Stimulated activated CD8-positive, alpha-beta memory T cell treated with anti-CD3 and anti-CD28 coated beads, Interleukin-15, amount 100 ng/mL, for 4 hours (primary cell): Measurements from ENCODE around the gene WDR33.
"Not testable (repeated sequence)": the region's sequence is repeated elsewhere in the genome, so short reads cannot be mapped to it uniquely, and the experiment has no call there.

ENCODE experiments used
- DNase-seq, 2 donors: peaks; one replicate each; pipeline ENCODE4 v3.0.0-alpha.2; 2020; ENCODE audit warnings: low read depth in 2 of 2

WDR33 gene

GRCh38 chr2:127763776-127764175 lies 47.2 kb downstream of the WDR33 start:
- no peak for DNase-seq

DNA sequence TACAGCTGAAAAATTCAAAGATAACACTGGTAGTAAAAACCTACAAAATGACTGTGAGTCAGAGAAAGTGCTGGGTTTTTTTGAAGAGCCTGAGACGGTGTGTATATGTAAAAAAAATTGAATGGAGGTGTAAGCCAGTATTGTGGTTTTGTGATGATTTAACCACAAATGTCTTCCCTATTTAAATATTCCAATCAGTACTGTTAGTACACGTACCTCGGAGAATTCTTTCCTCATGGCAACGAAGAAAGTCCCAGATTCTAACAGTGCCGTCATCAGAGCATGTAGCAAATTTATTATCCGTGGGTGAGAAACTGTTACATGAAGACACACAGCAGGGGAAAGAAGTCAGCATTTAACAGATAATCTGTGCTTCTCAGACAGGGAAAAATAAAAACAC lies 48.1 kb downstream of the WDR33 start:
- DNase-seq = no peak

DNA sequence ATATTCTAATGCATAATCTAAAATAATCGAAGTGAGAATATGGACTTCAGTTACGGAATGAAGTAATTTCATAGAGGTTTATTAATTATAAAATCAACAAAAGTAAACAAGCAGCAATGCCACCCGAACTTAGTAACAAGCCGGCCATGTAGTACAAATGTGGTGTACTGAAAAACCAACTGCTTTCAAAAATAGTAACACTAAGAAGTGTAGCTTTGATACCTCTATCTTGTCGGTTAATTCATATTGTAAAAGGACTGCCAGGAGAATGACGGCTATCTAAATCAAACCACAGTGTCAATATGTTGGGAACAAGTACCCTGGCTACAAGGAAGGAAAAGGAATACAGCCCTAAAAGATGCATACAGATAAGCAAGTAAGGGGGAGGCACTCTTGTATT lies 48.5 kb downstream of the WDR33 start:
- no peak for DNase-seq

GRCh38 chr2:127759931-127760330 lies 51.0 kb downstream of the WDR33 start:
- DNase-seq = no peak

DNA sequence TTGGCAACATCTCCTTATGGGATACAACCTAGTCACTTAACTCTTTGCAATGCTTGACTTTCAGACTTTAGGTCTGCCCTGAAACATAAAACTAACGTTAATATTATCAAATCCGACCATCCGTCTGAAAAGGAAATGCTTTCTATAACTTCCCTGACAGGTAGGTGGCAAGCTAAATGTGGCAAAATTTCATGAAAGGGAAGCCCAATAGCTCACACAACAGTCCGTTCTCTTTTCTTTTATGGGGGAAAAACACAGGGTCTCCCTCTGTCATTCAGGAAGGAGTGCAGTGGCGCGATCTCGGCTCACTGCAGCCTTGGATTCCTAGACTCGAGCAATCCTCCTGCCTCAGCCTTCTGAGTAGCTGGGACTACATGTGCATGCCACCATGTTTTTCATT lies 56.8 kb downstream of the WDR33 start:
- DNase-seq = no peak

GRCh38 chr2:127753374-127753773 lies 57.6 kb downstream of the WDR33 start:
- no peak for DNase-seq

GRCh38 chr2:127749537-127749936 lies 61.4 kb downstream of the WDR33 start:
- DNase-seq = not testable (repeated sequence)

DNA sequence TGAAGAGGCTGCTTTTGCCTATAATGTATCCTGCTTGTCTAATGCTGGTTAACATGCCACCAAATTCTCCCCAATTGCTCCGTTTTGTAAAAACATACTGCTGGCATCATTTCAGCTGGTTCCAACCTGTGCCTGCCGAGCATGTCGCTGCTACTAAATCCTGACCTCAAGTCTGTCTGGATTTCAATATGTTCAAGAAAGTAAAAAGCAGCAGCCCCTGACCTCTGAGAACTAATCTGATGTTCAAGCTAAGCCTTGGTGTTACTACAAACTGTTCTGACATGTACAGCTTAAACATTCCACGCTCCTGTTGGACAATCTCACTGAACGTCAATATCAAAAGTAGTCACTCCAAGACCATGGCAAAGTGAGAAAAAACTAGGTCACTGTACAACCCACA lies 63.4 kb downstream of the WDR33 start:
- no peak for DNase-seq

DNA sequence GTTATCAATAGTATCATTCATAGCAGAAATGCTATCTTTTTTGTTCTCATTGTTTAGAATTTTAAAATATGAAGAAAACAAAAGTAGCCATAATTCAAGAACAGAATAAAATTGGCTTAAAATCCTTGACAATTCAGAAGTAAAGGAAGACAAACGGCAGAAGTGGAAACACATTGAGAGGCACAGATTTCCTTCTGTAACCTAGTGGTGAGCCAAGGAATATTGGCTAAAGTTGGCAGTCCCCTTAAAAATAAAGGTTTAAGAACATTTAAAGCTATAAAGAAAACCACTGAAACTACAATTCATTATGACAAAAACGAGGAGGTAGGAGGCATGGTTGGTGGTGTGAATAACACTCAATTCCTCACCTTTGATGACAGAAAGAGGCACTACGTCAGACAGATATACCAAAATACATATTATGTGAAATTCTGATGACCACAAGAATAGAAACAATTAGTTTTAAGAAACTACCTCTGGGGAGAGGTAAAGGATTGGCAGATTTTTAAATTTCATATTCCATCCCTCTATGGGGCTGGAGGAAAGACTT lies 67.4 kb downstream of the WDR33 start:
- no peak for DNase-seq

DNA sequence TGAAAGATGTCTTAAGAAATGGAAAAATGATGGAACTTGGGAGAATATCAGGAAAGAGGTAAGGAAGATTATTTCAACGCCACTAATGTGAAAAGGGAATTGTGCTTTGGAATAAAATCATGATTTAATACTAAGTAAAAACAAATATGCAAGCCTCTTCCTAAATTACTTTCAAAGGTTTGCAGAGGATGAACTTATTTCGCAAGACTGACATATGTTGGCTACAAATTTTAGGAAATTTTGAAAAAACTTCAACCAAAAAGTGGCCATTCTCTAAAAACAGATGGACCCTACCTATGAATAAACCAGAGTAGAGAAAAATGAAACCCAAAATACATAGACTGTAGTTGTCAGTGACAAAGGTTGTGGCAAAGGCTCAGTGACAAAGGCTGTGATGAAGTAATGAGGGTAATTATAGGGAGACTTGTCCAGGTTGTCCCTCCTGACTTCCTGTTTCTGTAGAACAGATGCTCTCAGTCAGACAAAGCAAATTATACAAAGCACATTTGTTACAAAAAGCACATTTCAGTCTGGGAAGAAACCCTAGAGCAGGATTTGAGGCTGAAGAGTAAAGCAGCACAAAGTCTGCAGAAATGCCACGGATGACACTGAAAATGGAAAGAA lies 70.2 kb downstream of the WDR33 start:
- DNase-seq = no peak

- no peak for DNase-seq
Measured at GRCh38 chr2:127739800-127740199, 71.2 kb downstream of the WDR33 start.

DNA sequence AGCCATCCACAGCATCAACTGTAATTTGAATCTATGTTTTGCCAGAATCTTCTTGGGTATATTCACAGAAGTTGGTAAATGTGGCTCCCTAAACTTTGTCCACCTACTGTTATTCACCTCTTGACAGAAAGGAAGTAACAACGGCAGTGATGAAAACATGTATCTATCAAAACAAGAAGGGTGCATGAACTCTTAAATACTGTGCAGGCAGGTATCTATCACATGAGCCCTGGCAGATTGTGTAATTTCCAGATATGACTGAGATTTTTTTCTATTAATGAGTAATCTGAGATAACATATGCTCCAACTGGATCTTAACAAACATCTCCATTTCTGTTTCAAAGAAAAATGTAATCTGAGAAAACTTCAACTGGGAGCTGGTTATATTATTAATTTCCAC lies 73.1 kb downstream of the WDR33 start:
- DNase-seq = no peak

- DNase-seq = no peak
Measured at GRCh38 chr2:127735537-127736399, 75.2 kb downstream of the WDR33 start.

DNA sequence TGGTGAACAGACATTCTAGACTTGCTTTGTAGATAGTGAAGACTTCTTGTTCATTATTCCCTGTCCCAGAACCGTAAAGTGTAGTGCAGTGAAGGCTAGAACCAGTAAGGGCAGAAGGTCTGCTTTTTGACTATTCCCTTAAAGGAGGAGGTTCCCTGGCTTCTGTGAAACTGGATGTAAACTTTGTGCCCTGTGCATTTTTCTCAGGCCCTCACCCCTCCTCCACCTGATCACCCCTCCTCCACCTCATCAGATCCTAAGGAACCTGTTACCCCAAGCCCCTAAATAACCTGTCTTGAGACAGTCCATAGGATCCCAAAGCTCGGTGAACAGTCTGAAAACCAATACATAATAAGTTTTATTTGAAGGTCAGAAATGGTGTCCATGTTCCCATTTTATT lies 75.9 kb downstream of the WDR33 start:
- DNase-seq = no peak

GRCh38 chr2:127733816-127734537 lies 77.0 kb downstream of the WDR33 start:
- no peak for DNase-seq

DNA sequence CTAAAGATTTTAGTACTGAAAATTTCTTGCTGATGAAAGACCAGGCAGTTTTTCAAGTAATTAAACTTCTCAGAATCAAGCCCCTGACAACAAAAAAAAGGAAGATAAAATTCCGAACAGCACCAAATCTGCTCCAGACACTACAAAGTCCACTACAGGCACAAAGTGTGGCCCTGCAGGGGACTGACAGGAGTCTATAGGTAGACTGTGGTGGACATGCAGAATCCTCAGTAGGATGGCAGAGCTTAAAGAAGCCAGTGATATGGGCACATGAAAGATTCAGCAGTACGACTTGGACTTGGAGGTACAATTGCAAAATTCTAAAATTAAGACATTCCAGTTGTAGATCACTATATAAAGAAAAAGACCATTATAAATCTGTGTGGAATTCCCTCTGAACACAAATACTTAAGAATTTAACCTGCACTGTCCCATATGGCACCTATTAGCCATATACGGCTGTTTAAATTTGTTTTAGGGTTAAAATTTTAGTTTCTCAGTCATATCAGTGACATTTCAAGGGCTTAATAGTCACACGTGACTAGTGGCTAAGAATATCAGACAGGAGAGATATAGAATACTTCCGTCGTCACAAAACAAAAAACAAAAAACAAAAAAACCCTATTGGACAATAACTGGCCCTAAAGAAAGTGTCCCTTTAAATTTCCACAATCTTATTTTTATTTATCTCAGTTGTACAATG lies 77.7 kb downstream of the WDR33 start:
- no peak for DNase-seq

DNA sequence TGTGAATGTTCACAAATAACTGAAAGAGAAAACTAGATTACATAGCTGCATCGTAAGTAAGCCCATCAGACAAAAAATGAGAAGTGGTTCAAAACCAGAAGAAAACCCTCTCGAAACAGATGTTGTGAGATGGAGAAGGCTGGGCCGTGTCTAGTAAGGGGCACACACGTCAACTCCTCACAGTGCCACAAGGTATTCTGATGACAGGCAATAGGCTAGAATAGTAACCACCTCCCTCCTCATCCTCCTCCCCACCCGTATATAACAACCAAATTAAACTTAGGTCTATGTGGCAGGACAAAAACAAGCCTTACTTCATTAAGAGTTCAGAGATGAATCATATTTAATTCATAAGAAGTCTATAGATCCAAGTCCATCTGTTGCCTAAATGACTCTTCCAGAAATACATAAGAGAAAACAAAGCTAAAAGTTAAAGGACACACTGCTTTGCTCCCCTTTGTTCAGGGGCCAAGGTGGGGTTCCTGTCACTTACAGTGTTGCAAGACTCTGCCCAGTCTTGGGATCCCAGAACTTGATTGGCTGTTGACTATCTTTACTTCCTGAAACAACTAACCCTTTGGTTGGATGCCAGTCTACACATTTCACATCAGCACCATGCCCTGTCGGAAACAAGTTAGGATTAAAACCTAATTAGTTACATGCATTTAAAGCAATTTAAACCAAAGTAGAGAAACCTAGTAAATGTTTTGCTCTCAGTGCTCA lies 84.7 kb downstream of the WDR33 start:
- DNase-seq = no peak

DNA sequence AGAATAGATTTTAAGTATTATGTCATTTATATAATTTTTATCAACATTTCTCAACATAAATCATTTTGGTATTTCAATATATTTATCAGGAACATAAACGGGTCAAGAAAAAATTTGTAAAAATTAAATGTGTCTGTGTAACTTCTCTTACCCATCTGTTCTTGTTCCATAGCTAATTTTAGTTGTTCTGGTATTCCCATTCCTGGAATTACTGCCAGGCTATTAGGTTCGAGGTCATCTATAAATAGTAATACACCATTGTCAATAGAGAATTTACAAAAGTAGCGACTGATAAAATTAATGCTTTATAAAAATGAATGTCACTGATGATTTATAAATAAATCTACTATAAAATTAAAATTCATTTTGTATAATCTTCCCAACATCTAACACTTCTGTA lies 88.2 kb downstream of the WDR33 start:
- no peak for DNase-seq

- DNase-seq = no peak
Measured at GRCh38 chr2:127721978-127722355, 89.0 kb downstream of the WDR33 start.

- no peak for DNase-seq
Measured at GRCh38 chr2:127721311-127721977, 89.5 kb downstream of the WDR33 start.
